T-cell (primary cell): ENCODE results near the gene LYSMD3. TPM values are rescaled to one million over a fixed set of nuclear protein-coding genes. Genes with fewer than 3 reads are reported as not detected.
A peak's percentile ranks its signal among the peaks of the same experiment; 100 is the strongest.

Experiments
- ATAC-seq, 4 experiments: fragments of 200-7000 bp in 3 of 4; fragments of 150-1000 bp in 1 of 4; cut with Tn5 transposase; replicated peaks in 1 of 4; 1 replicate in 3 of 4; 2 replicates in 1 of 4; pipeline ENCODE4 v1.10.0; 2021; ENCODE audit warnings: moderate library complexity in 3 of 4, mild to moderate bottlenecking in 2 of 4, moderate number of reproducible peaks in 1 of 4
- CTCF ChIA-PET, 2 donors: fragments of 300-600 bp; sonication (Branson Sonifier 250); formaldehyde crosslinking; loops; one replicate each; lab custom pipeline; 2022; ENCODE audit warnings: antibody characterized with exemption in 2 of 2; lab: Charles Lee
- POLR2A ChIA-PET, 2 donors: fragments of 300-600 bp; sonication (Branson Sonifier 250); formaldehyde crosslinking; loops; one replicate each; lab custom pipeline; 2022; ENCODE audit warnings: antibody characterized with exemption in 2 of 2; lab: Charles Lee
- DNase-seq, 35 experiments: peaks; one replicate each; pipeline versions ENCODE4 v3.0.0 to v3.0.0-alpha.2; 2013 to 2023
- H3K27ac ChIP-seq: one replicate; pipeline ENCODE4 v1.5.1; 2013; ENCODE audit warnings: low read length
- H3K27me3 ChIP-seq, 2 experiments: replicated peaks in 1 of 2; 1 replicate in 1 of 2; 2 replicates in 1 of 2; pipeline versions ENCODE4 v1.6.1 to v1.7.0; 2013; ENCODE audit warnings: low read length in 1 of 2, mixed read lengths in 1 of 2; ENCODE audit not compliant: control insufficient read depth in 2 of 2, insufficient read depth in 2 of 2; ENCODE audit errors: extremely low read depth in 1 of 2
- H3K36me3 ChIP-seq, 2 donors: 1 replicate in 1 of 2; 2 replicates in 1 of 2; pipeline versions ENCODE4 v1.6.1 to v1.7.0; 2013; ENCODE audit warnings: low read length in 1 of 2; ENCODE audit not compliant: control insufficient read depth in 2 of 2, insufficient read depth in 1 of 2; ENCODE audit errors: extremely low read depth in 1 of 2
- H3K4me1 ChIP-seq, 2 experiments: 1 replicate in 1 of 2; 2 replicates in 1 of 2; pipeline versions ENCODE4 v1.6.1 to v1.7.0; 2013; ENCODE audit warnings: low read length in 2 of 2, mixed read lengths in 1 of 2; ENCODE audit not compliant: insufficient read depth in 2 of 2, control insufficient read depth in 1 of 2; ENCODE audit errors: extremely low read depth in 1 of 2
- H3K4me3 ChIP-seq, 2 donors: 1 replicate in 1 of 2; 2 replicates in 1 of 2; pipeline versions ENCODE4 v1.5.1 to v1.7.0; 2013; ENCODE audit warnings: mild to moderate bottlenecking in 2 of 2, low read length in 1 of 2, moderate library complexity in 1 of 2; ENCODE audit not compliant: control insufficient read depth in 1 of 2; ENCODE audit errors: extremely low read depth in 1 of 2
- H3K9me3 ChIP-seq: 2 replicates; pipeline ENCODE4 v1.7.0; 2013
- H3K27ac Mint-ChIP-seq, 2 donors: one replicate each; pipeline ENCODE4 v1.8.0; 2020 to 2021; ENCODE audit warnings: mild to moderate bottlenecking in 2 of 2, mixed read lengths in 2 of 2
- H3K27me3 Mint-ChIP-seq, 2 donors: one replicate each; pipeline ENCODE4 v1.8.0; 2021 to 2022; ENCODE audit warnings: mixed read lengths in 2 of 2
- H3K36me3 Mint-ChIP-seq: one replicate; pipeline ENCODE4 v1.8.0; 2021; ENCODE audit warnings: mixed read lengths
- H3K4me1 Mint-ChIP-seq, 3 donors: one replicate each; pipeline ENCODE4 v1.8.0; 2020 to 2022; ENCODE audit warnings: mixed read lengths in 3 of 3, mild to moderate bottlenecking in 1 of 3
- H3K4me3 Mint-ChIP-seq, 3 donors: one replicate each; pipeline ENCODE4 v1.8.0; 2020 to 2022; ENCODE audit warnings: mild to moderate bottlenecking in 3 of 3, mixed read lengths in 3 of 3, moderate library complexity in 3 of 3
- H3K9me3 Mint-ChIP-seq, 3 donors: one replicate each; pipeline ENCODE4 v1.8.0; 2020 to 2022; ENCODE audit warnings: mixed read lengths in 3 of 3
- WGBS: methylation state at CpG from one replicate; pipeline ENCODE4 v1.1.5; 2013; ENCODE audit warnings: missing lambda C conversion rate; ENCODE audit not compliant: insufficient coverage; 5-methylcytosine and 5-hydroxymethylcytosine counted together
- total RNA-seq, 35 experiments: library from RNA in 6 of 35; stranded (reverse) in 6 of 35; fragments of 120-200 nt in 1 of 35; gene quantifications; one replicate each; pipeline versions ENCODE4 v1.2.1 to v1.2.4 and lab custom pipeline; 2013 to 2026

Gene LYSMD3
- total RNA-seq, 5 donors from 2014 or later (not counting 1 experiment from before 2014, with no cell fraction given) = 18.4 to 28.9 (median 21.5) TPM

- Histone ChIP-seq H3K27me3 (peaks cover 2 to 7% of the 10 kb centered on the region in 2 experiments), H3K9me3 (no peaks in the 10 kb centered on the region), H3K4me1 (no peaks in the 10 kb centered on the region), H3K4me3 (no peak overlapping the region), H3K36me3 (no peaks in the 10 kb centered on the region), H3K27ac (no peak overlapping the region)
- ATAC-seq = no peak
- CTCF ChIA-PET = no interaction called here
- Mint-ChIP-seq H3K27ac (no peak overlapping the region), H3K4me3 (no peak overlapping the region), H3K27me3 (peaks cover 21 to 41% of the 10 kb centered on the region in 2 donors), H3K4me1 (no peaks in the 10 kb centered on the region), H3K9me3 (peaks cover 0 to 8% (median 8%) of the 10 kb centered on the region in 3 donors), H3K36me3 (no peaks in the 10 kb centered on the region)
- WGBS = 89% methylated on average over 1 of the region's 3 CpGs
- POLR2A ChIA-PET = no interaction called here
- no peak for DNase-seq
These were observed 36.1 kb upstream of the LYSMD3 start for GRCh38 chr5:90565491-90565890.

GRCh38 chr5:90563108-90563507, 33.7 kb upstream of the LYSMD3 start:
- POLR2A ChIA-PET = no interaction called here
- peaks cover 0 to 4% (median 0%) of the 10 kb centered on the region in 3 donors for H3K9me3 Mint-ChIP-seq
- H3K27me3 ChIP-seq = peaks cover 9 to 16% of the 10 kb centered on the region in 2 experiments
- no peaks in the 10 kb centered on the region for H3K36me3 ChIP-seq
- H3K9me3 ChIP-seq = no peaks in the 10 kb centered on the region
- DNase-seq (no peak), ATAC-seq (no peak)
- CTCF ChIA-PET = no interaction called here
- no peak overlapping the region for H3K27ac Mint-ChIP-seq
- no peaks in the 10 kb centered on the region for H3K36me3 Mint-ChIP-seq
- H3K4me3 Mint-ChIP-seq = no peak overlapping the region
- H3K4me3 ChIP-seq = no peak overlapping the region
- H3K4me1 Mint-ChIP-seq = peaks cover 5 to 9% (median 8%) of the 10 kb centered on the region in 3 donors
- H3K27ac ChIP-seq = no peak overlapping the region
- no CpG with 5 or more reads among the region's 1 CpG for WGBS
- H3K4me1 ChIP-seq = peaks cover 0 to 7% of the 10 kb centered on the region in 2 experiments
- H3K27me3 Mint-ChIP-seq = peaks cover 24 to 45% of the 10 kb centered on the region in 2 donors

GRCh38 chr5:90562341-90562740, 33.0 kb upstream of the LYSMD3 start:
- peaks cover 31 to 53% of the 10 kb centered on the region in 2 donors for H3K27me3 Mint-ChIP-seq
- H3K4me1 ChIP-seq = peaks cover 0 to 7% of the 10 kb centered on the region in 2 experiments
- H3K9me3 ChIP-seq = no peaks in the 10 kb centered on the region
- DNase-seq (no peak), ATAC-seq (no peak)
- ChIA-PET CTCF (no interaction called here), POLR2A (no interaction called here)
- WGBS = no CpG with 5 or more reads among the region's 5 CpGs
- H3K27ac Mint-ChIP-seq = no peak overlapping the region
- H3K27ac ChIP-seq = no peak overlapping the region
- no peaks in the 10 kb centered on the region for H3K36me3 Mint-ChIP-seq
- no peak overlapping the region for H3K4me3 ChIP-seq
- H3K9me3 Mint-ChIP-seq = peaks cover 0 to 4% (median 0%) of the 10 kb centered on the region in 3 donors
- no peak overlapping the region for H3K4me3 Mint-ChIP-seq
- H3K4me1 Mint-ChIP-seq = peaks cover 10 to 12% (median 11%) of the 10 kb centered on the region in 3 donors
- no peaks in the 10 kb centered on the region for H3K36me3 ChIP-seq
- H3K27me3 ChIP-seq = peaks cover 15 to 16% of the 10 kb centered on the region in 2 experiments

- ATAC-seq = no peak
- DNase-seq = no peak
- peaks cover 36 to 55% of the 10 kb centered on the region in 2 donors for H3K27me3 Mint-ChIP-seq
- POLR2A ChIA-PET = no interaction called here
- Histone ChIP-seq H3K4me3 (no peak overlapping the region), H3K27ac (no peak overlapping the region), H3K4me1 (peaks cover 0 to 7% of the 10 kb centered on the region in 2 experiments), H3K36me3 (no peaks in the 10 kb centered on the region), H3K9me3 (no peaks in the 10 kb centered on the region), H3K27me3 (peaks cover 15 to 21% of the 10 kb centered on the region in 2 experiments)
- CTCF ChIA-PET = no interaction called here
- H3K9me3 Mint-ChIP-seq = peaks cover 0 to 4% (median 0%) of the 10 kb centered on the region in 3 donors
- no peak overlapping the region for H3K27ac Mint-ChIP-seq
- H3K4me3 Mint-ChIP-seq = no peak overlapping the region
- H3K36me3 Mint-ChIP-seq = no peaks in the 10 kb centered on the region
- H3K4me1 Mint-ChIP-seq = peaks cover 10 to 12% (median 11%) of the 10 kb centered on the region in 3 donors
- WGBS = no CpG with 5 or more reads among the region's 1 CpG
These were observed 32.4 kb upstream of the LYSMD3 start for GRCh38 chr5:90561766-90562165.

- ATAC-seq (no peak), DNase-seq (no peak)
- no peaks in the 10 kb centered on the region for H3K9me3 ChIP-seq
- Mint-ChIP-seq H3K27me3 (peaks cover 43 to 61% of the 10 kb centered on the region in 2 donors), H3K4me1 (peaks cover 10 to 12% (median 11%) of the 10 kb centered on the region in 3 donors), H3K36me3 (no peaks in the 10 kb centered on the region), H3K9me3 (peaks cover 0 to 4% (median 0%) of the 10 kb centered on the region in 3 donors), H3K4me3 (no peak overlapping the region), H3K27ac (no peak overlapping the region)
- POLR2A ChIA-PET = no interaction called here
- no peaks in the 10 kb centered on the region for H3K36me3 ChIP-seq
- no CpG with 5 or more reads among the region's 2 CpGs for WGBS
- peaks cover 0 to 7% of the 10 kb centered on the region in 2 experiments for H3K4me1 ChIP-seq
- CTCF ChIA-PET = no interaction called here
- H3K27ac ChIP-seq = no peak overlapping the region
- H3K4me3 ChIP-seq = no peak overlapping the region
- peaks cover 15 to 24% of the 10 kb centered on the region in 2 experiments for H3K27me3 ChIP-seq
These were observed 31.4 kb upstream of the LYSMD3 start for GRCh38 chr5:90560771-90561170.

- H3K4me1 ChIP-seq = peaks cover 0 to 7% of the 10 kb centered on the region in 2 experiments
- WGBS = 3% methylated on average over 51 of the region's 60 CpGs
- no peaks in the 10 kb centered on the region for H3K9me3 Mint-ChIP-seq
- ATAC-seq (peak; percentile 20 to 62 (median 37)), DNase-seq (no peak)
- H3K4me3 Mint-ChIP-seq = peak within 1 kb of the TSS; percentile 39 to 60 (median 41)
- H3K9me3 ChIP-seq = no peaks in the 10 kb centered on the region
- H3K27ac ChIP-seq = no peak within 1 kb of the TSS
- peak within 1 kb of the TSS; percentile 10 to 57 for H3K4me3 ChIP-seq
- no peaks in the 10 kb centered on the region for H3K36me3 Mint-ChIP-seq
- peaks cover 50 to 60% of the 10 kb centered on the region in 2 donors for H3K27me3 Mint-ChIP-seq
- H3K27me3 ChIP-seq = peaks cover 15 to 24% of the 10 kb centered on the region in 2 experiments
- ChIA-PET CTCF (interaction anchor here in 1 of 2 donors (0.6 kb wide), 1 partner anchor 1867 kb away, joined by 3 read pairs; no protein-coding TSS in a partner anchor), POLR2A (no interaction called here)
- H3K27ac Mint-ChIP-seq = peak within 1 kb of the TSS in 1 of 2 donors; percentile 67
- H3K4me1 Mint-ChIP-seq = peaks cover 10 to 12% (median 11%) of the 10 kb centered on the region in 3 donors
- no peaks in the 10 kb centered on the region for H3K36me3 ChIP-seq
These were observed 29.2 kb upstream of the LYSMD3 start, which contains the start of gene ADGRV1 for GRCh38 chr5:90558344-90559192. Gene ADGRV1 (plus strand): TSS chr5:90558797. CDS start chr5:90558896, 99 bp downstream.
